Measurements from ENCODE around the gene NMU.
"Not testable (repeated sequence)": the region's sequence is repeated elsewhere in the genome, so short reads cannot be mapped to it uniquely, and the experiment has no call there.

Gene NMU

GRCh38 chr4:55618546-55619143 is 17.5 kb downstream of the NMU start:
- DNase-seq, result no peak

GRCh38 chr4:55617587-55618197 is 18.4 kb downstream of the NMU start:
- no peak for DNase-seq

- no peak for DNase-seq
Observed at GRCh38 chr4:55615008-55615407, 21.1 kb downstream of the NMU start.

GRCh38 chr4:55613621-55614020 is 22.5 kb downstream of the NMU start:
- no peak for DNase-seq

- no peak for DNase-seq
Observed at GRCh38 chr4:55612341-55612740, 23.8 kb downstream of the NMU start.

- DNase-seq, result no peak
Observed at GRCh38 chr4:55611358-55612059, 24.6 kb downstream of the NMU start.

GRCh38 chr4:55610381-55610780 is 25.7 kb downstream of the NMU start:
- no peak for DNase-seq

- no peak for DNase-seq
Observed at GRCh38 chr4:55609393-55609866, 26.7 kb downstream of the NMU start.

GRCh38 chr4:55608591-55608990 is 27.5 kb downstream of the NMU start:
- DNase-seq, result no peak

GRCh38 chr4:55604996-55605395 is 31.1 kb downstream of the NMU start:
- DNase-seq, result no peak

GRCh38 chr4:55600640-55601039 is 35.5 kb downstream of the NMU start:
- DNase-seq, result no peak

- DNase-seq, result no peak
Observed at GRCh38 chr4:55598641-55599040, 37.5 kb downstream of the NMU start.

GRCh38 chr4:55592014-55592413 is 44.1 kb downstream of the NMU start, which contains the start of gene PDCL2:
Gene PDCL2, minus strand, starts transcription at chr4:55592245. Its CDS starts 136 bp downstream, at chr4:55592109.
- DNase-seq, result no peak

GRCh38 chr4:55588160-55588559 is 47.9 kb downstream of the NMU start:
- no peak for DNase-seq

GRCh38 chr4:55582773-55583172 is 53.3 kb downstream of the NMU start:
- not testable (repeated sequence) for DNase-seq

- DNase-seq, result no peak
Observed at GRCh38 chr4:55578341-55579010, 57.6 kb downstream of the NMU start.

GRCh38 chr4:55575513-55575912 is 60.6 kb downstream of the NMU start:
- DNase-seq, result no peak

GRCh38 chr4:55574252-55574651 is 61.8 kb downstream of the NMU start:
- no peak for DNase-seq

GRCh38 chr4:55571806-55572205 is 64.3 kb downstream of the NMU start:
- DNase-seq, result no peak

- DNase-seq, result no peak
Observed at GRCh38 chr4:55568905-55569504, 67.1 kb downstream of the NMU start.

GRCh38 chr4:55561889-55562288 is 74.2 kb downstream of the NMU start:
- no peak for DNase-seq

GRCh38 chr4:55560096-55560495 is 76.0 kb downstream of the NMU start:
- DNase-seq, result no peak

- DNase-seq, result no peak
Observed at GRCh38 chr4:55554453-55555030, 81.6 kb downstream of the NMU start.
